Left renal pelvis (tissue), 4 donors: Measurements from ENCODE around the gene WWOX. TPM values are rescaled to one million over a fixed set of nuclear protein-coding genes. Genes with fewer than 3 reads are reported as not detected.

Experiments used
- DNase-seq, 4 donors: peaks; one replicate each; pipeline ENCODE4 v3.0.0-alpha.2; 2013; ENCODE audit warnings: low read depth in 4 of 4, low spot score in 3 of 4
- polyA plus RNA-seq, 4 donors: library from polyadenylated mRNA; unstranded; fragments of 120-200 nt; gene quantifications; one replicate each; pipeline ENCODE4 v1.2.1, GENCODE V29; 2013; ENCODE audit not compliant: insufficient read length in 4 of 4

The WWOX gene
- polyA plus RNA-seq, 4 donors: 19.6 to 43.2 (median 39.7) TPM

GRCh38 chr16:78189121-78189520 is 89.7 kb downstream of the WWOX start:
- no peak for DNase-seq

- no peak for DNase-seq
These were observed 93.5 kb downstream of the WWOX start for GRCh38 chr16:78192734-78193488.

DNA sequence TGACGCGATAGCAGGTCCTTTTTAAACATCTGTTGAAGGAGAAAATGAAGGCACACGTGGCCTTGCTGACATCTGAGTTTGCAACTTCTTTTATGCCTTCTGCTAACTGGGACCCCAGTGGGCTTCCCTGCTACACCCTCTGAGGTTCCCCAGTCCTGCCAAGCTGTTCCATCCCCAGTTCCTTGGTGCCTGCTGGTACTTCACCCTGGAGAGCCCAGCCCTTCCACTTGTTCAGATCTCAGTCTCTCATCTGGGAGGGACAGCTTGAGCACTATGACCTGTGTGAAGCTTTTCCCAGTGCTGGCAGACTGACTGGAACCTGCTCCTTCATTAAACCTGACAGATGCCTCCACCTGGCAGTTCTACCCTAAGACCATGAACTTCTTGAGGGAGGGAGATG is 95.5 kb downstream of the WWOX start:
- no peak for DNase-seq

DNA sequence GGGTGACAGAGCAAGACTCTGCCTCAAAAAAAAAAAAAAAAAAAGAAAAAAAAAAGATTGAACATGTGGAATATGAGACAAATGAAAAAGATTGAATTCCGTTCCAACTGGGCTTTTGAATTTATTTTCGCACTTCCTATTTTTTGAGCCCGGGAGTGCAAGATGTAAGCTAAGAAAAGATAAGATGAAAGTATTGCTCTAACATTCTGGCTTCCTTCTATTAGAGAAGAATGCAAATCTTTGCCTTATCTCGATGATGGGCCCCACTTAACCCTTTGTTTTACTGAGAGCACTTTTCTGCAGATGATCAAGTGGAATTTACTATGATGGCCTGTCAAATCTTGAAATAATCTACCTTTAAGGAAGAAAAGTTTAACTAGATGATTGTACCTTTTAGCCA is 96.3 kb downstream of the WWOX start:
- no peak for DNase-seq

DNA sequence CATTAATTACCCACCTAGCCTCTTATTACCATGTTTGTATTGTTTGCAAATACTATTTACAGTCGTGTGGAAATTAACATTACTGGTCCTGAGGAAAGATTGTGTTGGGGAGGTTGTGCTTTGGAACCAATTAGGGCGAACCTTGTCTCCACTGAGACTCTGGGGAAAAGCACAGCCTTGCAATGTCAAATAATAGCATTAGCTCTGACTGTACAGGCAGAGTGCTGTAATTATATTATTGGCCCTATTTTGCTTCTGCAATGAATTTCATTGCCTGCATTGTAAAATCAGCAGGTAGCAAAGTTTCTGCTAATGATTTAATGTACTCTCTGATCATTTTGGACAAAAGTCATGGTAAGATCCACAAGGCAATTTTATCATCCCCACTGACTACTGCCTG is 97.0 kb downstream of the WWOX start:
- no peak for DNase-seq

- DNase-seq: no peak
These were observed 98.8 kb downstream of the WWOX start for GRCh38 chr16:78198288-78198687.

DNA sequence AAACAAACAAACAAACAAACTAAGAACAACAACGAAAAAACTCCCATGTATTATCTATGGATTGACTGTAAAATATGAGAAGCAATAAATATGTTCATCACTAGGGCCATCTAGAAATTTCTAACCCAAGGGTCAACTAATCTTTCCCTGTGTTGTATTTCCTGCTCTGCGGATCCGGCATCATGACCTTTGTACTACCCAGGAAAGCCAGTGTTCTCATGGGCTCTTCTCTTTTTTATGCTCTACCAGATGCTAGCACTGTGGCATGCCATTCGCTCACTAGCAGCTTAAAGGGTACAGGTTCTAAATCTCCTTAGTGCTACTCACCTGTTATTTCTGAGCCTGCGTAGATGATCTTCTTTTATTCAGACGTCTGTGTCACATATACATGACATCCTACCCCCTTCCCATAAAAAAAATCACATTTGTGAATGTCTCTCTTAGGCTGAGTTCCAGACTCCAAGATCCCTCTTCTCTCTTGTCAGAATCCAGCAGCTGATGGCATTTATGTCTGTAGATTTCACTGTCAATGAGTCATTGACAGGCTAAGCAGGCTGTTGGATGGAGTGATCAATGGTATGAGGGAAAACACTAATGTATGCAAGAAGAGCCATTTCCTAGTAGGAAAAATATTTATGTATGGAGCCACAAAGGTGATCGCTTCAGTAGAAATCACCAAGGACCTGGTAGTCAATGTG is 100.0 kb downstream of the WWOX start:
- no peak for DNase-seq

DNA sequence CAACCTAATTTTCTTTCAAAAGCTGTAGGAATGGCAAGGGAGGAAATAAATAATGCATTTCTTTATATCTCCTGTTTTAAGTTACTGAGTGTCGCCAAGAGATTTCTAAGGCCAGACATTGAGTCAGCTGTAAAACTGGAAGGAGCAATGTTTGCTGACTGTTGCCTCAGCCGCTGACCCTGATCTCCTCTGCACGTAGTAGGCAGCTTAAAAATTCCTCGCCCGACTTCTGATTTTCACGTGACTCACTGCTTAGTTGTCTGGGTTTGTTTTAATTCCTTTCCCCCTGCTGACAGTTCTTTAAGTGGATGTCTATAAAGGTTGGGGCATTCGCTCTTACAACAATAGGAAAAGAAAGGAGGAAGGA is 100.6 kb downstream of the WWOX start:
- no peak for DNase-seq

DNA sequence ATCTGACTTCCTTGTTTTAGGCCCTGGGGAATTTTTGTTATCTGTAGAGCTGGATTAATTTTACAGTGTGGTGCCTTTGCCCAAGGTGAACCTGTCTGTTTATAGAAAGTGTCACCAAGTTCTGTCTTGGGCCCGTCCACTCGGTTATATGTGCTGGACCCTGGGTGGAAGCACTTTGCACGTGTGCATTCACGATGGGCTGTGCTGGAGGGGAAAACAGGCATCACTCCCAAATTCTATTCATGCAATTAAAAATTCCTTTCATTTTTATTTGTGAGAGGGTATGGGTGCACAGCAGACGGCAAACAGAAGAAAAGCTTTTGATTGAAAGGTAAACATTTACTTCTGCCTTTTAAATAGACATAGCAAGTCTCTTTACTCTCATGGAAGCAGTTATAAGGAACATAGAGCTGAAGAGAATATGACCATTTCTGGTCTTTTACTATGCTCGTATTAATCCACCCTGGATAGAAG is 101.2 kb downstream of the WWOX start:
- no peak for DNase-seq

GRCh38 chr16:78205506-78205905 is 106.1 kb downstream of the WWOX start:
- DNase-seq: no peak

- no peak for DNase-seq
These were observed 107.3 kb downstream of the WWOX start for GRCh38 chr16:78206623-78207223.

- DNase-seq: no peak
These were observed 110.7 kb downstream of the WWOX start for GRCh38 chr16:78209951-78210661.

- DNase-seq: no peak
These were observed 111.7 kb downstream of the WWOX start for GRCh38 chr16:78211020-78211599.

GRCh38 chr16:78211946-78212345 is 112.5 kb downstream of the WWOX start:
- DNase-seq: no peak

- DNase-seq: no peak
These were observed 113.2 kb downstream of the WWOX start for GRCh38 chr16:78212674-78213073.

GRCh38 chr16:78213751-78214150 is 114.3 kb downstream of the WWOX start:
- no peak for DNase-seq

DNA sequence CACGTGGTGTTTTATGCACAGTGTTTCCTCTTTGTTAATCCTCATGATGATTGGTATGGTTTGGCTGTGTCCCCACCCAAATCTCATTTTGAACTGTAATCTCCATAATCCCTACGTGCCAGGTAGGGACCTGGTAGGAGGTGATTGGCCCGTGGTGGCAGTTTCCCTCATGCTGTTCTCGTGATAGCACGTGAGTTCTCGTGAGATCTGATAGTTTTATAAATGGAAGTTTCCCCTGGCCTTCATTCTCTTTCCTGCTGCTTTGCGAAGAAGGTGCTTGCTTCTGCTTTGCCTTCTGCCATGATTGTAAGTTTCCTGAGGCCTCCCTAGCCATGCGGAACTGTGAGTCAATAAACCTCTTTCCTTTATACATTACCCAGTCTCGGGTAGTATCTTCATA is 115.8 kb downstream of the WWOX start:
- DNase-seq: no peak

DNA sequence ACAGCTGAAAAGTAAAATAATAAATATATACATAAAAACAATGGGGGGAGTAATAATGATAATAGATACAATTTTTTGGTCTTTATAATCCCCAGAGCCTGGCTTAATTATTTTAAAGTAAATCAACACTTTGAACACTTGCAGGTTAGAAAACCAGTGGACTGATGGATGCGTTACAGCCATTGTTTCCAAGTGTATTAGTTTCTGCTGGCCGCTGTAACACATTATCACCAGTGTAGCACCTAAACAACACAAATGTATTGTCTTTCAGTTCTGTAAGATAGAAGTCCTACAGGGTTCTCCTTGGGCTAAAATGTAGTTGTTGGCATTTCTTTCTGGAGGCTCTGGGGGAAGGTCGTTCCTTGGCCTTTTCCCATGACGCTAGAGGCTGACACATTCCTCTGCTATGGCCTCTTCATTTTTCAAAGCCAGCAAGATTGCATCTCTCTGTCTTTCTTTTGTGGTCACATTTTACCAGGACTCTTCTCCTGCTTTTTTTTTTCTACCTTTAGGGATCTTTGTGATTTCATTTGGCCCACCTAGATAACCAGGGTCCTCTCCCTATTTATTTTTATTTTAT is 116.8 kb downstream of the WWOX start:
- no peak for DNase-seq

- no peak for DNase-seq
These were observed 117.8 kb downstream of the WWOX start for GRCh38 chr16:78217276-78217675.

DNA sequence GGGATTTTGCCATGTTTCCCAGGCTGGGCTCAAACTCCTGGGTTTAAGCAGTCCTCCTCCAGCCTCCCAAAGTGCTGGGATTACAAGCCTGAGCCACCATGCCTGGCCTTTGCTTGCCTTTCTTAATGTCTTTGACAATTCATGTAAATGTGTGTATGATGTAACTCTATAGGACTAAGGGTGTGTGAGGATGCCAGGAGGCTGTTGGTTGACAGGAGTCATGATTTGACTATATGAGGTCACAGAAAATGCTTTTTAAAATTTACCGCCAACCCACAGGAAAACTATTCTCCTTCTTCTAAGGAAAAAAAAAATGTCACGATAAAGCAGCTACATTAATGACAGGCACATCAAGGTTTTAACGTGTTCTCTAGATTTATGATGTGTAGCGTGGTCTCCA is 118.8 kb downstream of the WWOX start:
- DNase-seq: no peak
